SKM-1 (cell line): ENCODE results near the gene PAFAH1B1.
"Not testable (repeated sequence)": the region's sequence is repeated elsewhere in the genome, so short reads cannot be mapped to it uniquely, and the experiment has no call there.

Experiments used
- DNase-seq: peaks from one replicate; lab custom pipeline; 2025; ENCODE audit not compliant: unreplicated experiment; lab: John Stamatoyannopoulos, UW

Gene PAFAH1B1

GRCh38 chr17:2592971-2593820 is at the start of gene PAFAH1B1:
Gene PAFAH1B1 (plus strand): TSS chr17:2593654. CDS start chr17:2638289, 44,635 bp downstream.
- DNase-seq: peak; percentile 20

GRCh38 chr17:2545393-2545792 is 48.1 kb upstream of the PAFAH1B1 start:
- DNase-seq: no peak

- DNase-seq: no peak
Measured at GRCh38 chr17:2547176-2547575, 46.3 kb upstream of the PAFAH1B1 start.

GRCh38 chr17:2548026-2548425 is 45.4 kb upstream of the PAFAH1B1 start:
- DNase-seq: not testable (repeated sequence)

- no peak for DNase-seq
Measured at GRCh38 chr17:2549392-2550211, 43.9 kb upstream of the PAFAH1B1 start.

GRCh38 chr17:2551493-2551892 is 42.0 kb upstream of the PAFAH1B1 start:
- no peak for DNase-seq

- DNase-seq: no peak
Measured at GRCh38 chr17:2551928-2552327, 41.5 kb upstream of the PAFAH1B1 start.

GRCh38 chr17:2560658-2561057 is 32.8 kb upstream of the PAFAH1B1 start:
- no peak for DNase-seq

GRCh38 chr17:2562162-2562858 is 31.1 kb upstream of the PAFAH1B1 start:
- no peak for DNase-seq

- no peak for DNase-seq
Measured at GRCh38 chr17:2563061-2563460, 30.4 kb upstream of the PAFAH1B1 start.

- DNase-seq: no peak
Measured at GRCh38 chr17:2563543-2563942, 29.9 kb upstream of the PAFAH1B1 start.

- no peak for DNase-seq
Measured at GRCh38 chr17:2564877-2565276, 28.6 kb upstream of the PAFAH1B1 start.

- no peak for DNase-seq
Measured at GRCh38 chr17:2566056-2566455, 27.4 kb upstream of the PAFAH1B1 start.

GRCh38 chr17:2571523-2572303 is 21.7 kb upstream of the PAFAH1B1 start:
- DNase-seq: no peak

GRCh38 chr17:2572304-2572609 is 21.2 kb upstream of the PAFAH1B1 start:
- DNase-seq: not testable (repeated sequence)

GRCh38 chr17:2580151-2580550 is 13.3 kb upstream of the PAFAH1B1 start:
- no peak for DNase-seq

- no peak for DNase-seq
Measured at GRCh38 chr17:2580661-2581060, 12.8 kb upstream of the PAFAH1B1 start.

GRCh38 chr17:2582493-2582892 is 11.0 kb upstream of the PAFAH1B1 start:
- DNase-seq: no peak

GRCh38 chr17:2591040-2591640 is 2.3 kb upstream of the PAFAH1B1 start:
- DNase-seq: no peak
